Fibroblast of mammary gland (primary cell): Measurements from ENCODE around the gene GMPPA.

ENCODE experiments used
- DNase-seq: peaks from one replicate; pipeline ENCODE4 v3.0.0-alpha.2; 2010; ENCODE audit warnings: low read depth
- H3K4me3 ChIP-seq: 2 replicates; pipeline ENCODE4 v1.5.1; 2011; ENCODE audit warnings: low read depth, mild to moderate bottlenecking, low read length, moderate library complexity; ENCODE audit not compliant: control insufficient read depth
- TF ChIP-seq, protein P1 (sequence below): conservative IDR thresholded peaks from 2 replicates; pipeline ENCODE4 v1.5.1; 2011; ENCODE audit warnings: low read depth, low read length, inconsistent platforms; ENCODE audit not compliant: control insufficient read depth, insufficient read depth

The GMPPA gene

GRCh38 chr2:219553168-219553417, 54.4 kb downstream of the GMPPA start:
- no peak for DNase-seq
- TF ChIP-seq, protein P1, sequence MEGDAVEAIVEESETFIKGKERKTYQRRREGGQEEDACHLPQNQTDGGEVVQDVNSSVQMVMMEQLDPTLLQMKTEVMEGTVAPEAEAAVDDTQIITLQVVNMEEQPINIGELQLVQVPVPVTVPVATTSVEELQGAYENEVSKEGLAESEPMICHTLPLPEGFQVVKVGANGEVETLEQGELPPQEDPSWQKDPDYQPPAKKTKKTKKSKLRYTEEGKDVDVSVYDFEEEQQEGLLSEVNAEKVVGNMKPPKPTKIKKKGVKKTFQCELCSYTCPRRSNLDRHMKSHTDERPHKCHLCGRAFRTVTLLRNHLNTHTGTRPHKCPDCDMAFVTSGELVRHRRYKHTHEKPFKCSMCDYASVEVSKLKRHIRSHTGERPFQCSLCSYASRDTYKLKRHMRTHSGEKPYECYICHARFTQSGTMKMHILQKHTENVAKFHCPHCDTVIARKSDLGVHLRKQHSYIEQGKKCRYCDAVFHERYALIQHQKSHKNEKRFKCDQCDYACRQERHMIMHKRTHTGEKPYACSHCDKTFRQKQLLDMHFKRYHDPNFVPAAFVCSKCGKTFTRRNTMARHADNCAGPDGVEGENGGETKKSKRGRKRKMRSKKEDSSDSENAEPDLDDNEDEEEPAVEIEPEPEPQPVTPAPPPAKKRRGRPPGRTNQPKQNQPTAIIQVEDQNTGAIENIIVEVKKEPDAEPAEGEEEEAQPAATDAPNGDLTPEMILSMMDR = no peak
- no peak overlapping the region for H3K4me3 ChIP-seq

GRCh38 chr2:219553463-219553963, 54.8 kb downstream of the GMPPA start:
- H3K4me3 ChIP-seq = no peak overlapping the region
- DNase-seq = no peak
- TF ChIP-seq, protein P1 = no peak

DNA sequence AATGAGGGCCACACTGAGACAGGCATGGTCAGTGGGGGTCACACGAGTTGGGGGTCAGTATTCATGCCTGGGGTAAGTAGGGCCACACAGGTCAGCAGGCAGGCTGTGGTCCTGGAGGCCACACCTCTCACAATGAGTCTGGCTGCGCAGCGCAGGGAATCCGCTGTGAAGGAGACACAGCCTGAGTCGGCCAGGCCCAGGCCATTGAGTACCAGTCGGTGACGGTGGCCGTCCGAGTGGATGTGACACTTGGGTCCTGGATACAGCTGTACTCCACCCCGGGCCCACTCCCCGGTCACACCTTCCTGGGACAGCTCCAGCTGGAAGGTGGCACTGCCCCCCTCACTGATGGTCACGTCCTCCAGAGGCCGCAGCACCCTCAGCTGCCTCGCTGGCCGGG, 55.7 kb downstream of the GMPPA start:
- no peak for DNase-seq
- H3K4me3 ChIP-seq = no peak overlapping the region
- TF ChIP-seq, protein P1 = no peak

DNA sequence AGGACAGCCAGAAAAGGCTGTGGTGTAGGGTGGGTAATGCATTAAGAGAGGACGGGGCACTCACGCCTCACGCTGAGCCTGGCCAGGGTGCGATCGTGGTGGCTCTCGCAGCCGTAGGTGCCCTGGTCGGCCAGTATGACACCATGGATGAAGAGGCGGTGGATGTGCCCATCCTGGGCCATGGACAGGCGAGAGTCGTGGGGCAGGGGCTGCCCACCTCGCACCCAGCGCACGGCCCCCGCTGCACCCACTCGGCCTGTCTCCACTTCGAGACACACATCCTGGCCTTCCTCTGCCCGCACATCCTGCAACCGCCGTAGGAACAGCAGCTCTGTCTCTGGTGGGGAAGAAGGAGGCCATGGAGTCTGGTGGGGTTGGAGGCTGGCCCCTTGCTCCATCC, 57.3 kb downstream of the GMPPA start:
- H3K4me3 ChIP-seq = no peak overlapping the region
- DNase-seq = no peak
- TF ChIP-seq, protein P1 = no peak

- TF ChIP-seq, protein P1 = no peak
- DNase-seq = no peak
- no peak overlapping the region for H3K4me3 ChIP-seq
These were observed 57.7 kb downstream of the GMPPA start for GRCh38 chr2:219556413-219556812.
